Renal cortical epithelial cell (primary cell): Measurements from ENCODE around the gene ANGPTL8. TPM values are rescaled to one million over a fixed set of nuclear protein-coding genes. Genes with fewer than 3 reads are reported as not detected.

Experiments used
- DNase-seq: peaks from one replicate; pipeline ENCODE4 v3.0.0-alpha.2; 2011; ENCODE audit warnings: low read depth
- total RNA-seq: library from RNA; depleted of rRNA; stranded (reverse); fragments of >200 nt; gene quantifications from 2 replicates; pipeline ENCODE4 v1.2.3, GENCODE V29; 2014

Gene ANGPTL8
- total RNA-seq, 1 donor from 2014 or later = not detected

DNA sequence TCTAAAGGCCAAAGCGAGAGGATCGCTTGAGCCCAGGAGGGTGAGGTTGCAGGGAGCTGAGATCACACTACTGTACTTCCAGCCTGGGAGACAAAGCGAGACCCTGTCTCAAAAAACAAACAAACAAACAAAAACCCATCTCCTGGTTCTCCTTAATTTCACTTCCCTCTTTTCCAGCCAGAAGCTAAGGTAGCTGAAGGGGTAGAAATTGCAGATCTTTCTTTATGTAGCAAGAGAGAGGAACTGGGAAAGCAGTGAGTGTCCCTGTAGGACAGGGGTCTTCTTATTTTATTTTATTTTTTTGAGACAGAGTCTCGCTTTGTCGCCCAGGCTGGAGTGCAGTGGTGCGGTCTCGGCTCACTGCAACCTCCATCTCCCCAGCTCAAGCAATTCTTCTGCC, 52.0 kb downstream of the ANGPTL8 start:
- DNase-seq = no peak

Other genes starting within 250 kb of the ANGPTL8 start
- 76.7 and 173 TPM in 2 replicates for gene LDLR, start 150.2 kb upstream of the ANGPTL8 start, total RNA-seq
- 1.5 and 29.3 TPM in 2 replicates for gene SPC24, start 83.8 kb upstream of the ANGPTL8 start, total RNA-seq
- gene KANK2, start 42.1 kb upstream of the ANGPTL8 start, total RNA-seq = 26.0 and 233 TPM in 2 replicates
- gene DOCK6, start 22.9 kb downstream of the ANGPTL8 start, total RNA-seq = 5.9 and 27.1 TPM in 2 replicates
- gene TSPAN16, start 56.5 kb downstream of the ANGPTL8 start, total RNA-seq = not detected in 2 replicates
- 23.4 and 49.7 TPM in 2 replicates for gene RAB3D, start 100.0 kb downstream of the ANGPTL8 start, total RNA-seq
- gene TMEM205, start 106.6 kb downstream of the ANGPTL8 start, total RNA-seq = 203 and 241 TPM in 2 replicates
- gene CCDC159, start 106.9 kb downstream of the ANGPTL8 start, total RNA-seq = 2.3 and 6.8 TPM in 2 replicates
- 3.3 and 14.5 TPM in 2 replicates for gene PLPPR2, start 115.8 kb downstream of the ANGPTL8 start, total RNA-seq
- gene SWSAP1, start 135.0 kb downstream of the ANGPTL8 start, total RNA-seq = 0.70 and 1.0 TPM in 2 replicates
- 3.3 and 6.8 TPM in 2 replicates for gene EPOR, start 144.7 kb downstream of the ANGPTL8 start, total RNA-seq
- gene RGL3, start 179.7 kb downstream of the ANGPTL8 start, total RNA-seq = 1.9 and 11.2 TPM in 2 replicates
- gene ODAD3, start 195.5 kb downstream of the ANGPTL8 start, total RNA-seq = 0.35 and 0.75 TPM in 2 replicates
- 85.8 and 192 TPM in 2 replicates for gene PRKCSH, start 196.0 kb downstream of the ANGPTL8 start, total RNA-seq
- gene ELAVL3, start 241.4 kb downstream of the ANGPTL8 start, total RNA-seq = not detected in 2 replicates